Caco-2 (cell line): ENCODE measurements around the gene SCRG1. TPM values are rescaled to one million over a fixed set of nuclear protein-coding genes. Genes with fewer than 3 reads are reported as not detected.

Experiments used
- BruUV-seq: library from RNA; stranded (reverse); fragments of 400-500 nt; replicated peaks from 2 replicates; lab custom pipeline; 2021; lab: Mats Ljungman, UMichigan
- CTCF ChIA-PET: fragments of 300-600 bp; sonication (Branson Sonifier 250); formaldehyde crosslinking; loops from one replicate; lab custom pipeline; 2022; ENCODE audit warnings: antibody characterized with exemption; lab: Charles Lee
- POLR2A ChIA-PET: fragments of 300-600 bp; sonication (Branson Sonifier 250); formaldehyde crosslinking; loops from one replicate; lab custom pipeline; 2022; ENCODE audit warnings: antibody characterized with exemption; lab: Charles Lee
- DNase-seq, 2 experiments: peaks; one replicate each; pipeline versions ENCODE4 v3.0.0 to v3.0.0-alpha.2; 2020 to 2022
- H3K27me3 ChIP-seq: replicated peaks from 2 replicates; pipeline ENCODE4 v1.6.0; 2011; ENCODE audit warnings: low read length; ENCODE audit not compliant: control insufficient read depth, insufficient read depth
- H3K36me3 ChIP-seq: 2 replicates; pipeline ENCODE4 v1.5.1; 2011; ENCODE audit warnings: low read length; ENCODE audit not compliant: control insufficient read depth, insufficient read depth
- H3K4me1 ChIP-seq: fragments of 250-450 bp; sonication (Bioruptor Pico); 2 replicates; pipeline ENCODE4 v1.5.1; 2020; ENCODE audit warnings: mild to moderate bottlenecking
- H3K4me3 ChIP-seq: 2 replicates; pipeline ENCODE4 v1.5.1; 2011; ENCODE audit warnings: low read depth, mild to moderate bottlenecking, control low read depth, low read length
- H3K9me3 ChIP-seq: fragments of 250-450 bp; sonication (Bioruptor Pico); 2 replicates; pipeline ENCODE4 v1.5.1; 2020; ENCODE audit warnings: mild to moderate bottlenecking, moderate library complexity
- H3K27ac Mint-ChIP-seq: one replicate; pipeline ENCODE4 v1.8.0; 2022; ENCODE audit warnings: mixed read lengths; ENCODE audit not compliant: unreplicated experiment
- H3K27me3 Mint-ChIP-seq: one replicate; pipeline ENCODE4 v1.8.0; 2022; ENCODE audit warnings: mixed read lengths; ENCODE audit not compliant: insufficient read depth, unreplicated experiment
- H3K36me3 Mint-ChIP-seq: one replicate; pipeline ENCODE4 v1.8.0; 2022; ENCODE audit warnings: mild to moderate bottlenecking, mixed read lengths; ENCODE audit not compliant: insufficient read depth, unreplicated experiment
- H3K4me1 Mint-ChIP-seq: one replicate; pipeline ENCODE4 v1.8.0; 2022; ENCODE audit warnings: low read depth, mixed read lengths; ENCODE audit not compliant: unreplicated experiment
- H3K4me3 Mint-ChIP-seq: one replicate; pipeline ENCODE4 v1.8.0; 2022; ENCODE audit warnings: mild to moderate bottlenecking, moderate library complexity, mixed read lengths; ENCODE audit not compliant: unreplicated experiment
- H3K9me3 Mint-ChIP-seq: one replicate; pipeline ENCODE4 v1.8.0; 2022; ENCODE audit warnings: mixed read lengths; ENCODE audit not compliant: unreplicated experiment
- intact Hi-C: fragments of 100-400 bp; cut with micrococcal nuclease; formaldehyde crosslinking; loops from one replicate; pipeline ENCODE4 v1.10.0; 2022; ENCODE audit not compliant: unreplicated experiment
- total RNA-seq: library from RNA; stranded (reverse); gene quantifications from 2 replicates; pipeline ENCODE4 v1.2.3, GENCODE V29; 2022
- TF ChIP-seq, protein P1 (sequence below), 2 experiments: fragments of 200-600 bp in 1 of 2; IDR thresholded peaks; 1 replicate in 1 of 2; 2 replicates in 1 of 2; pipeline versions ENCODE4 v1.5.1 to v1.8.0; 2011 to 2022; ENCODE audit warnings: antibody characterized with exemption in 1 of 2, control low read depth in 1 of 2, inconsistent platforms in 1 of 2, low read depth in 1 of 2, low read length in 1 of 2, mild to moderate bottlenecking in 1 of 2, moderate library complexity in 1 of 2; ENCODE audit not compliant: insufficient read depth in 1 of 2, severe bottlenecking in 1 of 2, unreplicated experiment in 1 of 2

Gene SCRG1
- total RNA-seq, 1 experiment from 2014 or later: not detected

DNA sequence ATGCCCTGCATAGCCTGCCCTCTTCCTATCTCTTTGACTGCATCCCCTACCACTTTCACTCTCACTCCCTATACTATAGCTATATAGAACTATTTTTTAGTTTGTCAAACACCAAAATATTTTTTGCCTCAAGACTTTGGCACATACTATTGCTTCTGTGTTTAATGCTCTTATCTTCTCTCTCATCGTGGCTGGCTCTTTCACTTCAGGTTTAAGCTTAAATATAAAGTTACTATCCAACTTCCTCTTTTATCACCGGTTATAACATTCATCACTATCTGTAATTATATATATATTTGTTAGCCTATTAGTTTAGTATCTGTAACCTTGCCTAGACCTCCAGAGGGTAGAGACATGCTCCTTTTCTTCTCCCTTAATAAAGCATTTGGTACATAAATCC lies 53.3 kb downstream of the SCRG1 start:
- Histone ChIP-seq H3K36me3 (no peaks in the 10 kb centered on the region), H3K9me3 (no peaks in the 10 kb centered on the region), H3K4me3 (no peak overlapping the region), H3K4me1 (peaks cover 22% of the 10 kb centered on the region; the same call in 1 of the 2 replicates), H3K27me3 (no peaks in the 10 kb centered on the region)
- Mint-ChIP-seq H3K4me1 (peaks cover 17% of the 10 kb centered on the region), H3K4me3 (no peak overlapping the region), H3K27me3 (no peaks in the 10 kb centered on the region), H3K27ac (peak overlapping the region; percentile 29), H3K36me3 (no peaks in the 10 kb centered on the region), H3K9me3 (no peaks in the 10 kb centered on the region)
- DNase-seq: no peak
- ChIA-PET CTCF (interaction anchor here (0.7 kb wide), 1 partner anchor 12 kb away, joined by 3 read pairs; the partner anchor contains the start of gene HMGB2), POLR2A (interaction anchor here (1.2 to 2.3 kb wide), 2 partner anchors 11 to 25 kb away, joined by 6 to 21 read pairs; partner anchors contain the start of genes HMGB2 and SAP30)
- intact Hi-C loops: loop anchor here (1.0 kb wide), 1 partner anchor 10 kb away; no protein-coding TSS in a partner anchor
- TF ChIP-seq, protein P1, sequence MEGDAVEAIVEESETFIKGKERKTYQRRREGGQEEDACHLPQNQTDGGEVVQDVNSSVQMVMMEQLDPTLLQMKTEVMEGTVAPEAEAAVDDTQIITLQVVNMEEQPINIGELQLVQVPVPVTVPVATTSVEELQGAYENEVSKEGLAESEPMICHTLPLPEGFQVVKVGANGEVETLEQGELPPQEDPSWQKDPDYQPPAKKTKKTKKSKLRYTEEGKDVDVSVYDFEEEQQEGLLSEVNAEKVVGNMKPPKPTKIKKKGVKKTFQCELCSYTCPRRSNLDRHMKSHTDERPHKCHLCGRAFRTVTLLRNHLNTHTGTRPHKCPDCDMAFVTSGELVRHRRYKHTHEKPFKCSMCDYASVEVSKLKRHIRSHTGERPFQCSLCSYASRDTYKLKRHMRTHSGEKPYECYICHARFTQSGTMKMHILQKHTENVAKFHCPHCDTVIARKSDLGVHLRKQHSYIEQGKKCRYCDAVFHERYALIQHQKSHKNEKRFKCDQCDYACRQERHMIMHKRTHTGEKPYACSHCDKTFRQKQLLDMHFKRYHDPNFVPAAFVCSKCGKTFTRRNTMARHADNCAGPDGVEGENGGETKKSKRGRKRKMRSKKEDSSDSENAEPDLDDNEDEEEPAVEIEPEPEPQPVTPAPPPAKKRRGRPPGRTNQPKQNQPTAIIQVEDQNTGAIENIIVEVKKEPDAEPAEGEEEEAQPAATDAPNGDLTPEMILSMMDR (IDR thresholded peaks at IDR 0.05; ENCODE audit: insufficient read depth in 1 of 2, low read depth in 1 of 2, low read length in 1 of 2, severe bottlenecking in 1 of 2, unreplicated experiment in 1 of 2): no peak
- no TSS peak for BruUV-seq

- Mint-ChIP-seq H3K4me3 (no peak overlapping the region), H3K9me3 (no peaks in the 10 kb centered on the region), H3K27me3 (no peaks in the 10 kb centered on the region), H3K4me1 (peaks cover 17% of the 10 kb centered on the region), H3K27ac (no peak overlapping the region), H3K36me3 (no peaks in the 10 kb centered on the region)
- Histone ChIP-seq H3K27me3 (no peaks in the 10 kb centered on the region), H3K4me1 (peaks cover 22% of the 10 kb centered on the region; the same call in 1 of the 2 replicates), H3K4me3 (no peak overlapping the region), H3K36me3 (no peaks in the 10 kb centered on the region), H3K9me3 (no peaks in the 10 kb centered on the region)
- ChIA-PET POLR2A (no interaction called here), CTCF (no interaction called here)
- no peak for DNase-seq
- intact Hi-C loops: no loop called here
- TF ChIP-seq, protein P1 (IDR thresholded peaks at IDR 0.05; ENCODE audit: insufficient read depth in 1 of 2, low read depth in 1 of 2, low read length in 1 of 2, severe bottlenecking in 1 of 2, unreplicated experiment in 1 of 2): no peak
- no TSS peak for BruUV-seq
These were observed 55.0 kb downstream of the SCRG1 start for GRCh38 chr4:173343832-173344397.

GRCh38 chr4:173337463-173337862 lies 61.5 kb downstream of the SCRG1 start:
- Histone ChIP-seq H3K4me1 (peaks cover 6% of the 10 kb centered on the region), H3K27me3 (no peaks in the 10 kb centered on the region), H3K36me3 (no peaks in the 10 kb centered on the region; the same call in 1 of the 2 replicates), H3K4me3 (no peak overlapping the region), H3K9me3 (no peaks in the 10 kb centered on the region)
- no peaks in the 10 kb centered on the region for H3K9me3 Mint-ChIP-seq
- H3K4me1 Mint-ChIP-seq: peaks cover 7% of the 10 kb centered on the region
- DNase-seq: no peak
- H3K36me3 Mint-ChIP-seq: peaks cover 31% of the 10 kb centered on the region
- BruUV-seq: no TSS peak
- H3K4me3 Mint-ChIP-seq: no peak overlapping the region
- no peak overlapping the region for H3K27ac Mint-ChIP-seq
- no peaks in the 10 kb centered on the region for H3K27me3 Mint-ChIP-seq
- intact Hi-C loops: loop anchor here (10.0 kb wide), 1 partner anchor 857 kb away; no protein-coding TSS in a partner anchor
- ChIA-PET POLR2A (no interaction called here), CTCF (no interaction called here)
- TF ChIP-seq, protein P1 (IDR thresholded peaks at IDR 0.05; ENCODE audit: insufficient read depth in 1 of 2, low read depth in 1 of 2, low read length in 1 of 2, severe bottlenecking in 1 of 2, unreplicated experiment in 1 of 2): no peak
